Glomerular endothelial cell (primary cell): ENCODE results near the gene RBM47. TPM values are rescaled to one million over a fixed set of nuclear protein-coding genes. Genes with fewer than 3 reads are reported as not detected.
"Not testable (repeated sequence)": the region's sequence is repeated elsewhere in the genome, so short reads cannot be mapped to it uniquely, and the experiment has no call there.

ENCODE experiments used
- DNase-seq: peaks from one replicate; pipeline ENCODE4 v3.0.0-alpha.2; 2011; ENCODE audit warnings: low read depth, low spot score; ENCODE audit errors: extremely low read depth
- total RNA-seq: library from RNA; depleted of rRNA; stranded (reverse); fragments of >200 nt; gene quantifications from 2 replicates; pipeline ENCODE4 v1.2.3, GENCODE V29; 2015

RBM47 gene
- total RNA-seq, 1 donor from 2014 or later = 2.0 TPM

- DNase-seq = no peak
Measured at GRCh38 chr4:40546506-40546905, 83.2 kb downstream of the RBM47 start.

GRCh38 chr4:40545487-40545886 lies 84.2 kb downstream of the RBM47 start:
- not testable (repeated sequence) for DNase-seq

- DNase-seq = no peak
Measured at GRCh38 chr4:40544221-40544620, 85.4 kb downstream of the RBM47 start.

DNA sequence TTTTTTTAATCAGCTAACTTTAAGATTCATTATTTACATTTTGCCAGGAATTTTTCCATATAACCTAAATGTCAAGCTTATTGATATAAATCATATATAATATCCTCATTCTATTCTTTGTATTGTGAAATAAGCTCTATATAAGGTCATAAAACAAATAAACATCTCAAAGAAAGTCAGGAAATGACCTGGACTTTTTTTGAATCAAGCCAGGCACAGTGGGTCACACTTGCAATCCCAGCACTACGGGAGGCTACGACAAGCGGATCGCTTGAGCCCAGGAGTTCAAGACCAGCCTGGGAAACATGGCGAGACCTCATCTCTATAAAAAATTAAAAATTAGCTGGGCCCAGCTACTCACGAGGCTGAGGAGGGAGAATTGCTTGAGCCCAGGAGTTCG lies 88.9 kb downstream of the RBM47 start:
- DNase-seq = no peak

GRCh38 chr4:40536032-40536431 lies 93.6 kb downstream of the RBM47 start:
- no peak for DNase-seq

DNA sequence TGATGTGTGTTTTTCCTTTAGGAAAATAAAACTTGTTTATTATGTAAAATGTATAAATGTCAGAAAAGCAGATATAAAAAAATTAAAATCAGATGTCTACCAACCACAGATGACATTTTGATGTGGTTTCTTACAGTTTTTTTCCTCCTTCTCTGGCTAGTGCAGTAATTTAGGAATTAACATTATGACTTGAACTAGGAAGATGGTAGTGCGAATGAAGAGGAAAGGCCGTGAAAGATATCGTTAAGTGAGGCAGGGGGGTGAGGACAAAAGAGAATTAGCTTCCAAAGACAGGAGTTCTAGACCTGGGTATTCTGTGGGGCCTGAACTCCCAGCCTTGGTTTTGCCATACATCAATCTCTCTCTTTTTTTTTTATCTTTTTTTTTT lies 98.0 kb downstream of the RBM47 start:
- no peak for DNase-seq

- DNase-seq = no peak
Measured at GRCh38 chr4:40530961-40531635, 98.6 kb downstream of the RBM47 start.

GRCh38 chr4:40526741-40527140 lies 102.9 kb downstream of the RBM47 start:
- DNase-seq = no peak

GRCh38 chr4:40525752-40526598 lies 103.7 kb downstream of the RBM47 start:
- no peak for DNase-seq

DNA sequence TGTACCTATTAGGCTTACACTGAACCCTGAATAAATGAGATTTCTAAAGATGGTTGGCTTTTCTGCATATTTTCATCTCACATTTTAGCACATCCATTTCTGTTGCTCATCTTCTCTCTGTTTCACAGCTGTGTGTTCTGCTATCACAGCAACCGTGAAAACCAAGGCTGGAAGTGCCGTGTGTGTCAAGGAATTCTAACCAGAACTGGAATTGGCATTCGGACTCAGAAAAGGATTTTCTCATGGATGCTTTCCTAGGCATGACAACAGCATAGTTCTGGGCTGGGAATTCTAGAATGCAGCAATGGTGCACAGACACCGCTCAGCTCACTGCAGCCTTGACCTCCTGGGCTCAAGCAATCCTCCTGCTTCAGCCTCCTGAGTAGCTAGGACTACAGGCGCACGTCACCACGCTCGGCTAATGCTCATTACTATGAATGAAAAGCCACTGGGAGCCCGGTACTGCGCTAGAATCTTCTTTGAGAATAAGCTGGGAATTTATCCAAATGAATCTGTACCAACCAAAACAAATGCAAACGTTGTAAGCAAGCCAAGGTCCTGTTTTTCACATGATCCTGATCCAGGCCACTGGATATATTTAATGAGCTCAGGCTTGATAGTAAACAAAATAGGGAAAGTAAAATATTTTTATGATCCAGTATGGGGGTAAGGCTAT lies 105.2 kb downstream of the RBM47 start:
- no peak for DNase-seq

GRCh38 chr4:40523581-40523980 lies 106.1 kb downstream of the RBM47 start:
- DNase-seq = no peak

GRCh38 chr4:40521957-40522356 lies 107.7 kb downstream of the RBM47 start:
- DNase-seq = no peak

- DNase-seq = no peak
Measured at GRCh38 chr4:40520533-40520932, 109.1 kb downstream of the RBM47 start.

DNA sequence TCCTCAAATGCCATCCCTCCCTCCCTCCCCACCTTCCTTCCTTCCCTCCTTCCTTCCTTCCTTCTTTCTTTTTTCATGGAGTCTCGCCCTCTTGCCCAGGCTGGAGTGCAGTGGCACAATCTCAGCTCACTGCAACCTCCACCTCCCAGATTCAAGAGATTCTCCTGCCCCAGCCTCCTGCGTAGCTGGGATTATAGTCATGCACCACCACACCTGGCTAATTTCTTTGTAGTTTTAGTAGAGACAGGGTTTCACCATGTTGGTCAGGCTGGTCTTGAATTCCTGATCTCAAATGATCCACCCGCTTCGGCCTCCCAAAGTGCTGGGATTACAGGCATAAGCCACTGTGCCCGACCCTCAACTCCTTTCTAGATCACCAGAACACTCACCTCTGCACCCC lies 112.6 kb downstream of the RBM47 start:
- not testable (repeated sequence) for DNase-seq

DNA sequence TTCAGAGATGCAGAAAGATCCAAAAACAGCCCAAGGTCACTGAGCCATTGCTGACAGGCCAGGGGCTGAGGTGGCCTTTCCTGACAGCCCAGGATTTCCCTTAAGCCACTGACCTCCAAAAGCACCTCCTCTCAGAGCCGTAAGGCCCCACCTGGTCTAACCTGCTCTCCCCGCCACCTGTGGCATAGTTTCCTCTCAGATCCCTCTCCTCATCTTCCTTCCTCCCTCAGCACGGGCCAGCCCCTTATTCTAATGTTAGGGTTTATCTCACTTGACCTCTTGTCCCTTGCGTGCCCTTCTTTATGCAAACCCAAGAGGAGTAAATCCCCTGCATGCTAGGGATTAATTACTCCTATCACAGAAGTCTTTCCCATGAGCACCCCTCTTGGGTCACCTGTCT lies 113.0 kb downstream of the RBM47 start:
- DNase-seq = no peak

DNA sequence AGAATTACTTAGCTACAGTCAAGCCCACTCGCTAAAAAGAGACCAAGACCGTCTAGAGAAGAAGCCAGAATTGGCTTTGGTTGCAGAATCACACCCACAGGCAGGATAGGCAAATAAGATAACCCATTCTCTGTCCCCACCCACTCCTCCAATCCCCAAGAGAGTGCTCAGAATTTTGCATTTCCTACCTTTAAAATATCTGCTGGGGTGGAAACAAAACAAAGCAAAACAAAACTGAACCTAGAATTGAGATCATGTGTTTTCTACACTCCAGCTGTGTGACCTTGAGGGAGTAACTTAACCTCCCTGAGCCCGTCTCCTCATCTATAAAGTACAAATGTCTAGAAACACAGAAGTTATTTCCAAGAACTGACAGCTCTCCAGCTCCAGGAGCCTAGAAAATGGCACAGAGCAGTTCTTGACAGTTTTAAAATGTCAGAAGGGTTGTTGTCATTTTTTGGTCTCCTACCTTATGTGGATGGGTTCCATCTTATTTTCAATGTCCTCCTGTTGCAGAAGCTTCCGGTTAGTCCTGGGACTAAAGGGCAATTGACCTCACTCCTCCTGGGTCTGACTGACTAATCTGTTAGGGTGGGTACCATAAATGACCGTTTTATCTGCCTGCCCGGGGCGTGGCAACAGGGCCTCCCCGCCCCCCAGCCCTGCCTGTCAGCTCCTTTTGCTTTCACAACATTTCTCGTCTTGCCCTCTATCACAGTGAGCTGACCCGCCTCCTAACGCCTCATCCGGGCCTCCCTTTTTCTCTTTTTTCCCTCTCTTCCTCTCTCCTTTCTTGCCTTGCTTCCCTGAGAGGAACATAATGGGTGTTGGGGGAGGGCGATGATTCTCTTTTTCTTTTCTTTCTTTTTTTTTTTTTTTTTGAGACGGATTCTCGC lies 114.0 kb downstream of the RBM47 start:
- no peak for DNase-seq

- DNase-seq = no peak
Measured at GRCh38 chr4:40515037-40515397, 114.6 kb downstream of the RBM47 start.

DNA sequence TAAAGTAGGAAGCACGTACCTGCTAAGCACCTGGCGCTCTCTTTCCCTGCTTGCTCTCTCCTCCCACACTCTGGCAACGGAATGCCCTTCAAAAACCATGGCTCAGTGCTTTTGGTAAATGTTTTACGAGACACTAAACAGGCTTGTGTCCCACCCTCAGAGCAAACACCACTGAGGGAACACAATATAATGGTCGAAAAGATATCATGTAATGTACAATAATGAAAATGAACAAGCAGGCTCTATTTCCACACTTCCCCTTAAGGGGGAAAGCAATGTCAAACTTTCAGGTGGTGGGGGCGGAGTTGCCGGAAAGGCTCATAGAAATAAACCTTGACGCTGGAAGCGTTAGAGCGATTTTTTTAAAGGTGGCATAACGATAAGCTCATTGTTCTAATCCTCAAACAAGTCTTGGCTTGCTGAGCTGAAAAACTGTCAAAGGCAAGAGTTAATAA lies 115.1 kb downstream of the RBM47 start:
- DNase-seq = no peak

GRCh38 chr4:40511036-40511614 lies 118.5 kb downstream of the RBM47 start:
- no peak for DNase-seq

- no peak for DNase-seq
Measured at GRCh38 chr4:40507977-40508376, 121.7 kb downstream of the RBM47 start.
